SK-N-SH treated with all-trans-retinoic acid at 6 μM for 48 hours (cell line): Measurements from ENCODE around the gene CERS4.

Experiments
- CSDC2 ChIP-seq: fragments of 250-450 bp; sonication (Bioruptor Pico); IDR thresholded peaks from 2 replicates; pipeline ENCODE4 v1.5.0; 2020; ENCODE audit warnings: mild to moderate bottlenecking, moderate library complexity
- ISL1 ChIP-seq: fragments of 250-450 bp; sonication (Bioruptor Pico); IDR thresholded peaks from 2 replicates; pipeline ENCODE4 v2.1.2; 2022; ENCODE audit warnings: mild to moderate bottlenecking, moderate library complexity
- OSR1 ChIP-seq: fragments of 250-450 bp; sonication (Bioruptor Pico); IDR thresholded peaks from 2 replicates; pipeline ENCODE4 v1.8.0; 2022; ENCODE audit warnings: moderate library complexity, mild to moderate bottlenecking, inconsistent platforms
- RARB ChIP-seq: fragments of 250-450 bp; sonication (Bioruptor Pico); IDR thresholded peaks from 2 replicates; pipeline ENCODE4 v1.8.0; 2021; ENCODE audit warnings: mild to moderate bottlenecking, moderate library complexity
- SNAI2 ChIP-seq: fragments of 250-450 bp; sonication (Bioruptor Pico); IDR thresholded peaks from 2 replicates; pipeline ENCODE4 v1.5.0; 2020; ENCODE audit warnings: mild to moderate bottlenecking, moderate library complexity
- ZC3H10 ChIP-seq: fragments of 250-450 bp; sonication (Bioruptor Pico); IDR thresholded peaks from 2 replicates; pipeline ENCODE4 v1.5.1; 2021; ENCODE audit warnings: mild to moderate bottlenecking, moderate library complexity
- ZFP3 ChIP-seq: fragments of 250-450 bp; sonication (Bioruptor Pico); IDR thresholded peaks from 2 replicates; pipeline ENCODE4 v1.5.0; 2020; ENCODE audit warnings: mild to moderate bottlenecking, moderate library complexity
- ZFP30 ChIP-seq: fragments of 450-650 bp; formaldehyde crosslinking; IDR thresholded peaks from 2 replicates; pipeline ENCODE4 v1.5.0; 2022; ENCODE audit warnings: mild to moderate bottlenecking, moderate library complexity
- ZNF70 ChIP-seq: fragments of 450-650 bp; formaldehyde crosslinking; IDR thresholded peaks from 2 replicates; pipeline ENCODE4 v1.5.0; 2020; ENCODE audit warnings: mild to moderate bottlenecking, moderate library complexity

DNA sequence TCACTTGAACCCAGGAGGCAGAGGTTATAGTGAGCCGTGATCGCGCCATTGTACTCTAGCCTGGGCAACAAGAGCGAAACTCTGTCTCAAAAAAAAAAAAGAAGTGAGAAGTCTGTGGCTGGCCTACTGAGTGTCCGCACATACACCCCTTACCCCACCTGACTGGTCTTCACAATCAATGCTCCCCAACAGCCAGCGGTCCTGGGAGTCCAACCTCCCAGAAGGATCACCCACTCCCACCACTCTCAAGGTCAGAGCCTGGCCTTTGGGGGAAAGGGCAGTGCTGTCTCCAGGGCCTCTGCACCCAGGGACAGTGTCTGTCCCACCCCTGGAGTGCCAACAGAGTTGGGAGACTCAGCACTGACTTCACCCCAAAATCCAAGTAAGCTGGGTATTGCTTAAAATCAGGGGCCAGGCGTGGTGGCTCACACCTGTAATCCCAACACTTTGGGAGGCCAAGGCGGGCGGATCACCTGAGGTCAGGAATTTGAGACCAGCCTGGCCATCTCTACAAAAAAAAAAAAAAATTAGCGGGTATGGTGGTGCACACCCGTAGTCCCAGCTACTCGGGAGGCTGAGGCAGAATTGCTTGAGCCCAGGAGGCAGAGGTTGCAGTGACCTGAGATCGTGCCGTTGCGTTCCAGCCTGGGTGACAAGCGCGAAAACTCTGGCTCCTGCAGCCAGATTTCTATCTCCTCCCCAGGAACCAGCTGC, 101.3 kb downstream of the CERS4 start:
- TF ChIP-seq ZNF70 (CRISPR knock-in tag): no peak
- TF ChIP-seq ZFP30 (CRISPR knock-in tag): no peak
- TF ChIP-seq ISL1 (CRISPR knock-in tag): no peak
- TF ChIP-seq ZC3H10: no peak
- TF ChIP-seq CSDC2 (CRISPR knock-in tag): no peak
- no peak for TF ChIP-seq OSR1
- TF ChIP-seq ZFP3 (CRISPR knock-in tag): no peak
- no peak for TF ChIP-seq RARB
- no peak for TF ChIP-seq SNAI2
